Glutamatergic neuron (in vitro differentiated cells): ENCODE data around the gene GPR3. TPM values are rescaled to one million over a fixed set of nuclear protein-coding genes. Genes with fewer than 3 reads are reported as not detected.

Source experiments
- DNase-seq: peaks from one replicate; pipeline ENCODE4 v3.0.0; 2022
- H3K27ac Mint-ChIP-seq: one replicate; pipeline ENCODE4 v1.8.0; 2020; ENCODE audit warnings: mild to moderate bottlenecking, mixed read lengths, inconsistent platforms; ENCODE audit not compliant: unreplicated experiment
- H3K27me3 Mint-ChIP-seq: one replicate; pipeline ENCODE4 v1.8.0; 2020; ENCODE audit warnings: mild to moderate bottlenecking, moderate library complexity, mixed read lengths, inconsistent platforms; ENCODE audit not compliant: unreplicated experiment
- H3K36me3 Mint-ChIP-seq: one replicate; pipeline ENCODE4 v1.8.0; 2020; ENCODE audit warnings: mild to moderate bottlenecking, mixed read lengths, inconsistent platforms; ENCODE audit not compliant: unreplicated experiment
- H3K4me1 Mint-ChIP-seq: one replicate; pipeline ENCODE4 v1.8.0; 2020; ENCODE audit warnings: mild to moderate bottlenecking, low read depth, mixed read lengths, inconsistent platforms; ENCODE audit not compliant: unreplicated experiment
- H3K4me3 Mint-ChIP-seq: one replicate; pipeline ENCODE4 v1.8.0; 2020; ENCODE audit warnings: mild to moderate bottlenecking, mixed read lengths, inconsistent platforms; ENCODE audit not compliant: unreplicated experiment
- H3K9me3 Mint-ChIP-seq: one replicate; pipeline ENCODE4 v1.8.0; 2020; ENCODE audit warnings: mild to moderate bottlenecking, moderate library complexity, mixed read lengths, inconsistent platforms; ENCODE audit not compliant: unreplicated experiment
- total RNA-seq: library from RNA; stranded (reverse); fragmentation: NEBNext Ultra II Directional; extraction: Animal tissue kit (Norgen Biotek cat#: 25700); gene quantifications from one replicate; pipeline ENCODE4 v1.2.1, GENCODE V29; 2021; ENCODE audit not compliant: unreplicated experiment
- TF ChIP-seq, protein P1 (sequence below): fragments of 200-600 bp; sonication (generic); IDR thresholded peaks from one replicate; pipeline ENCODE4 v1.5.0; 2021; ENCODE audit not compliant: partially characterized antibody, unreplicated experiment

Gene GPR3
- total RNA-seq, 1 donor from 2014 or later, result 1.5 TPM

DNA sequence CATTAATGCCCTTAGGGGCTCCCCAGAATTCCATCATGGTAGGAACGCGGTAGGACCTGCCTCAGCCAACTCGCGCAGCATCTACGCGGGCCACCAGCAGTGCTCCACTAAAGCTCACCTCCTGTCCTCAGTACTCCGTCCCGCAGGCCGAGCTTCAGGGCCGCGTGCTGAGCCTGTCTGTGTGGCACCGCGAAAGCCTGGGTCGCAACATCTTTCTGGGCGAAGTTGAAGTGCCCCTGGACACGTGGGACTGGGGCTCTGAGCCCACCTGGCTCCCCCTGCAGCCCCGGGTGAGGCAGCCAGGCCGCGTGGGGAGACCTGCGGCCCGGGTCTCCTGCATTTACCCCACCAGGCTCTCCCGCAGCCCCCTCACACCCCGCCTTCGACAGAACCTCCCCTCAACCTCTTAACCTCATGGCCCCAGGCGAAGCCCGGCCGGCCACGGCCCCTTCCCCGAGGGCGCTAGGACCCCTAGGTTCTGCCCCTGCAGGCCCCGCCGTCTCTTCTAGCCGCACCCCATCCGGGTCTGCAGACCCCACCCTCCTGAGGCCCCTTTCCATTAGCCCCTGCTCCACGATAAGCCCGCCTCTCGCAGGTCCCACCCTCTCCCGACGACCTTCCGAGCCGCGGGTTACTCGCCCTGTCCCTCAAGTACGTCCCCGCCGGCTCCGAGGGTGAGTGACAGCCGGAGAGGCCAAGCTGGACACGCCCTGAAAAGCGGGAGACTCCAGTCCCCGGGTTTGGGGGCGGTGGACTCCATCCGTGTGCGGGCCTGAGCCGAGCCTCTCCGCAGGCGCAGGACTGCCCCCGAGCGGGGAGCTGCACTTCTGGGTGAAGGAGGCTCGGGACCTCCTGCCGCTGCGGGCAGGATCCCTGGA is 41.5 kb upstream of the GPR3 start:
- peak; percentile 82 for DNase-seq
- Mint-ChIP-seq H3K27ac (no peak overlapping the region), H3K4me3 (peak overlapping the region; percentile 57), H3K9me3 (no peaks in the 10 kb centered on the region), H3K4me1 (no peaks in the 10 kb centered on the region), H3K27me3 (peaks cover 2% of the 10 kb centered on the region), H3K36me3 (no peaks in the 10 kb centered on the region)
- TF ChIP-seq, protein P1, sequence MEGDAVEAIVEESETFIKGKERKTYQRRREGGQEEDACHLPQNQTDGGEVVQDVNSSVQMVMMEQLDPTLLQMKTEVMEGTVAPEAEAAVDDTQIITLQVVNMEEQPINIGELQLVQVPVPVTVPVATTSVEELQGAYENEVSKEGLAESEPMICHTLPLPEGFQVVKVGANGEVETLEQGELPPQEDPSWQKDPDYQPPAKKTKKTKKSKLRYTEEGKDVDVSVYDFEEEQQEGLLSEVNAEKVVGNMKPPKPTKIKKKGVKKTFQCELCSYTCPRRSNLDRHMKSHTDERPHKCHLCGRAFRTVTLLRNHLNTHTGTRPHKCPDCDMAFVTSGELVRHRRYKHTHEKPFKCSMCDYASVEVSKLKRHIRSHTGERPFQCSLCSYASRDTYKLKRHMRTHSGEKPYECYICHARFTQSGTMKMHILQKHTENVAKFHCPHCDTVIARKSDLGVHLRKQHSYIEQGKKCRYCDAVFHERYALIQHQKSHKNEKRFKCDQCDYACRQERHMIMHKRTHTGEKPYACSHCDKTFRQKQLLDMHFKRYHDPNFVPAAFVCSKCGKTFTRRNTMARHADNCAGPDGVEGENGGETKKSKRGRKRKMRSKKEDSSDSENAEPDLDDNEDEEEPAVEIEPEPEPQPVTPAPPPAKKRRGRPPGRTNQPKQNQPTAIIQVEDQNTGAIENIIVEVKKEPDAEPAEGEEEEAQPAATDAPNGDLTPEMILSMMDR, result no peak

GRCh38 chr1:27351541-27352107 is 40.8 kb upstream of the GPR3 start:
- H3K4me1 Mint-ChIP-seq, result no peaks in the 10 kb centered on the region
- no peak for DNase-seq
- TF ChIP-seq, protein P1, result no peak
- no peaks in the 10 kb centered on the region for H3K36me3 Mint-ChIP-seq
- H3K27me3 Mint-ChIP-seq, result peaks cover 2% of the 10 kb centered on the region
- H3K4me3 Mint-ChIP-seq, result peak overlapping the region; percentile 71
- no peaks in the 10 kb centered on the region for H3K9me3 Mint-ChIP-seq
- H3K27ac Mint-ChIP-seq, result no peak overlapping the region

- H3K27me3 Mint-ChIP-seq, result peaks cover 2% of the 10 kb centered on the region
- TF ChIP-seq, protein P1, result no peak
- no peaks in the 10 kb centered on the region for H3K4me1 Mint-ChIP-seq
- H3K4me3 Mint-ChIP-seq, result no peak overlapping the region
- DNase-seq, result no peak
- H3K36me3 Mint-ChIP-seq, result no peaks in the 10 kb centered on the region
- no peak overlapping the region for H3K27ac Mint-ChIP-seq
- no peaks in the 10 kb centered on the region for H3K9me3 Mint-ChIP-seq
These were observed 39.3 kb upstream of the GPR3 start for GRCh38 chr1:27353166-27353565.

GRCh38 chr1:27353629-27354028 is 38.8 kb upstream of the GPR3 start:
- DNase-seq, result no peak
- Mint-ChIP-seq H3K9me3 (no peaks in the 10 kb centered on the region), H3K4me1 (no peaks in the 10 kb centered on the region), H3K36me3 (no peaks in the 10 kb centered on the region), H3K27ac (no peak overlapping the region), H3K27me3 (peaks cover 2% of the 10 kb centered on the region), H3K4me3 (no peak overlapping the region)
- TF ChIP-seq, protein P1, result no peak

- DNase-seq, result no peak
- Mint-ChIP-seq H3K36me3 (no peaks in the 10 kb centered on the region), H3K4me3 (no peak overlapping the region), H3K4me1 (peaks cover 4% of the 10 kb centered on the region), H3K27me3 (peaks cover 9% of the 10 kb centered on the region), H3K27ac (no peak overlapping the region), H3K9me3 (peaks cover 5% of the 10 kb centered on the region)
- TF ChIP-seq, protein P1, result no peak
These were observed 36.7 kb upstream of the GPR3 start for GRCh38 chr1:27355683-27356082.
